Activated CD8-positive, alpha-beta memory T cell treated with anti-CD3 and anti-CD28 coated beads, Interleukin-2, amount 50 U/mL, for 4 hours (primary cell): ENCODE measurements around the gene RUNX3.

Source experiments
- DNase-seq: peaks from one replicate; pipeline ENCODE4 v3.0.0-alpha.2; 2020

The RUNX3 gene

GRCh38 chr1:24859063-24860010, 70.7 kb downstream of the RUNX3 start:
- no peak for DNase-seq

GRCh38 chr1:24858277-24858676, 71.8 kb downstream of the RUNX3 start:
- DNase-seq = no peak

GRCh38 chr1:24857507-24858133, 72.5 kb downstream of the RUNX3 start:
- DNase-seq = no peak

GRCh38 chr1:24856787-24857506, 73.1 kb downstream of the RUNX3 start:
- no peak for DNase-seq

GRCh38 chr1:24855474-24855873, 74.6 kb downstream of the RUNX3 start:
- DNase-seq = no peak

- DNase-seq = no peak
These were observed 76.4 kb downstream of the RUNX3 start for GRCh38 chr1:24853649-24854048.

GRCh38 chr1:24850328-24850920, 79.7 kb downstream of the RUNX3 start:
- DNase-seq = no peak

GRCh38 chr1:24849672-24850295, 80.3 kb downstream of the RUNX3 start:
- peak; percentile 36 for DNase-seq
